ENCODE measurements around the gene CASKIN2. TPM values are rescaled to one million over a fixed set of nuclear protein-coding genes. Genes with fewer than 3 reads are reported as not detected.

CASKIN2 gene
- total RNA-seq, 1 experiment from 2014 or later = 37.0 TPM

DNA sequence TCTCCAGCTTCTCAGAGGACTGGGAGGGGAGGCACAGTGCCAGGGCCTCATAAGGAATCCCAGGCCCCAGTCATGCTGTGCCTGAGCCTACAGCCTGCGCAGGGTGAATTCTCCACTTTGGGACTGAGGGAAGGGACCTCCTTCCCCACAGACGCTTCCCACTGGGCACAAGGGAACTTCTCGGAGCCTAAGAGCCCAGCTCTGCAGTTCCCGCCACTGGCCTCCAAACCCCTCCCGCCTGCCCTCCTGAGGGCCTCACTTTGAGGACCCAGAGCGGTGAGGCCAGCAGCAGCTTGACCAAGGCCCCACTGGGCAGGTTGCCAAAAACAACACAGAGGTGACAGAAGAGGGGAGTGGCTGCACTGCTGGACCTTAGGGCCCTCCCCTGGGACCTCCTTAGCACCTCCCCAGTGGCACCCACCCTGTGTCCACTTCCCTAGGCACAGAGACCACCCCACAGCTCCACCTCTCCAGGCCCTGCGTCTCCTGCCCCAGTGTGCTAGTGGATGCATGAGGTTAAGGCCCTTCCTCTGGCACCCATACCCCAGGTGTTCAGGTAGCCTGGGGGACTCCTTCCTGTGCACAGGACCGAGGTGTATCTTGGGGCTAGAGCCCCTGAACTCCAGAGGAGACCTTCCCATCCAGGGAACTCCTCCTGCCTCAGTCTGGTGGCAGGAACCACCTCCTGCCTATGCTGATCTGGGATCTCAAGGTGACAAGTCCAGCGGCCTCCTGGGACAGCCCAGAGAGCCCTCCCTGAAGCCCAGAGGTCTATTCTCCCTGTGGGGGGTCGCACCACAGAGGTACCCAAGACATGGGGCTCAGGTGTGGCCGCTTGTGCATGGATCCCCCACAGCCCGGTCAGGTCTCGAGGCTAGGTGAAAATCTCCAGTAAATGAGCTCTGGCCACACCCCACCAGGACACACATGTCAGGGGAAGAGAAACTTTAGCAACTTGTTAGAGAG, 3.4 kb downstream of the CASKIN2 start:
- no CpG with 5 or more reads among the region's 13 CpGs for WGBS (ENCODE audit: extremely low coverage, insufficient read length, low lambda C conversion rate)
- Histone ChIP-seq H3K14ac (ENCODE audit: insufficient read depth, low read length) (no peak overlapping the region), H3K79me2 (ENCODE audit: insufficient read depth, low read length) (no peaks in the 10 kb centered on the region; the same call in 1 of the 2 replicates), H3K4me2 (ENCODE audit: insufficient read depth, insufficient read length, low read length) (no peak overlapping the region), H4K91ac (ENCODE audit: insufficient read length, low read depth, low read length) (no peak overlapping the region), H3K56ac (ENCODE audit: insufficient read length, low read depth, low read length) (no peak overlapping the region), H3K9ac (ENCODE audit: extremely low read depth, insufficient read length, low read length) (no peak overlapping the region), H3K79me1 (ENCODE audit: insufficient read depth, low read depth, low read length, poor library complexity, severe bottlenecking) (no peaks in the 10 kb centered on the region), H3K4ac (ENCODE audit: low read depth, low read length) (no peak overlapping the region), H3K27me3 (ENCODE audit: insufficient read depth, low read length) (no peaks in the 10 kb centered on the region), H4K8ac (replicated peaks; ENCODE audit: insufficient read length, low read depth, low read length) (no peak overlapping the region), H3K9me3 (ENCODE audit: control insufficient read depth, low read depth, low read length) (no peaks in the 10 kb centered on the region), H3K18ac (ENCODE audit: insufficient read length, low read depth, low read length) (no peak overlapping the region), H3K4me1 (ENCODE audit: insufficient read depth, low read length) (no peaks in the 10 kb centered on the region), H2BK12ac (ENCODE audit: insufficient read length, low read depth, low read length) (no peak overlapping the region), H2AFZ (ENCODE audit: low read length) (no peak overlapping the region), H2BK20ac (ENCODE audit: low read depth, low read length, poor library complexity, severe bottlenecking) (no peak overlapping the region), H2BK15ac (ENCODE audit: low read depth, low read length) (no peak overlapping the region), H2AK5ac (ENCODE audit: insufficient read length, low read length) (no peak overlapping the region), H4K5ac (ENCODE audit: insufficient read length, low read depth, low read length) (no peak overlapping the region), H2BK5ac (ENCODE audit: insufficient read length, low read length) (no peak overlapping the region), H2BK120ac (ENCODE audit: low read depth, low read length, poor library complexity, severe bottlenecking) (no peak overlapping the region), H3K23me2 (ENCODE audit: insufficient read length, low read depth, low read length, poor library complexity, severe bottlenecking) (peaks cover 6% of the 10 kb centered on the region), H3K27ac (ENCODE audit: insufficient read length, low read depth, low read length) (no peak overlapping the region), H4K20me1 (ENCODE audit: control insufficient read depth, insufficient read depth, insufficient read length) (no peaks in the 10 kb centered on the region), H3K23ac (ENCODE audit: insufficient read length, low read depth, low read length) (no peak overlapping the region), H3T11ph (ENCODE audit: low read length) (no peak overlapping the region)
- Mint-ChIP-seq H3K36me3 (ENCODE audit: insufficient read depth in 1 of 3, low read depth in 3 of 3) (peaks cover 4 to 35% (median 26%) of the 10 kb centered on the region in 3 experiments; a peak in 6 of 7 replicates), H3K27ac (peak overlapping the region; percentile 18 to 58 (median 23); a peak in 2 of 7 replicates), H3K27me3 (ENCODE audit: low read depth) (no peaks in the 10 kb centered on the region), H3K4me1 (peaks cover 4 to 10% of the 10 kb centered on the region in 2 experiments; a peak in 3 of 4 replicates), H3K9me3 (no peaks in the 10 kb centered on the region), H3K4me3 (no peak overlapping the region; a peak in 1 of 5 replicates)
- TF ChIP-seq, protein P1, sequence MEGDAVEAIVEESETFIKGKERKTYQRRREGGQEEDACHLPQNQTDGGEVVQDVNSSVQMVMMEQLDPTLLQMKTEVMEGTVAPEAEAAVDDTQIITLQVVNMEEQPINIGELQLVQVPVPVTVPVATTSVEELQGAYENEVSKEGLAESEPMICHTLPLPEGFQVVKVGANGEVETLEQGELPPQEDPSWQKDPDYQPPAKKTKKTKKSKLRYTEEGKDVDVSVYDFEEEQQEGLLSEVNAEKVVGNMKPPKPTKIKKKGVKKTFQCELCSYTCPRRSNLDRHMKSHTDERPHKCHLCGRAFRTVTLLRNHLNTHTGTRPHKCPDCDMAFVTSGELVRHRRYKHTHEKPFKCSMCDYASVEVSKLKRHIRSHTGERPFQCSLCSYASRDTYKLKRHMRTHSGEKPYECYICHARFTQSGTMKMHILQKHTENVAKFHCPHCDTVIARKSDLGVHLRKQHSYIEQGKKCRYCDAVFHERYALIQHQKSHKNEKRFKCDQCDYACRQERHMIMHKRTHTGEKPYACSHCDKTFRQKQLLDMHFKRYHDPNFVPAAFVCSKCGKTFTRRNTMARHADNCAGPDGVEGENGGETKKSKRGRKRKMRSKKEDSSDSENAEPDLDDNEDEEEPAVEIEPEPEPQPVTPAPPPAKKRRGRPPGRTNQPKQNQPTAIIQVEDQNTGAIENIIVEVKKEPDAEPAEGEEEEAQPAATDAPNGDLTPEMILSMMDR (conservative IDR thresholded peaks at IDR 0.05) = no peak
- DNase-seq = no peak
